Activated CD8-positive, alpha-beta memory T cell treated with anti-CD3 and anti-CD28 coated beads, Interleukin-2, amount 10 ng/mL, durations not matched to agents 7 days and 5 days (primary cell): ENCODE measurements around the gene GH1. TPM values are rescaled to one million over a fixed set of nuclear protein-coding genes. Genes with fewer than 3 reads are reported as not detected.
"Not testable (repeated sequence)": the region's sequence is repeated elsewhere in the genome, so short reads cannot be mapped to it uniquely, and the experiment has no call there.

Experiments used
- ATAC-seq: fragments of 150-1000 bp; cut with Tn5 transposase; one replicate; pipeline ENCODE4 v1.10.0; 2021; ENCODE audit warnings: moderate library complexity
- CTCF ChIA-PET: fragments of 350-600 bp; sonication (Branson Sonifier 250); formaldehyde crosslinking; loops from one replicate; lab custom pipeline; 2021; ENCODE audit warnings: antibody characterized with exemption; lab: Charles Lee
- DNase-seq: peaks from one replicate; pipeline ENCODE4 v3.0.0-alpha.2; 2020
- H3K27ac Mint-ChIP-seq: one replicate; pipeline ENCODE4 v1.8.0; 2021; ENCODE audit warnings: mild to moderate bottlenecking, mixed read lengths
- H3K27me3 Mint-ChIP-seq: one replicate; pipeline ENCODE4 v1.8.0; 2021; ENCODE audit warnings: mixed read lengths
- H3K36me3 Mint-ChIP-seq: one replicate; pipeline ENCODE4 v1.8.0; 2021; ENCODE audit warnings: mild to moderate bottlenecking, mixed read lengths
- H3K4me1 Mint-ChIP-seq: one replicate; pipeline ENCODE4 v1.8.0; 2021; ENCODE audit warnings: mixed read lengths
- H3K4me3 Mint-ChIP-seq: one replicate; pipeline ENCODE4 v1.8.0; 2021; ENCODE audit warnings: mild to moderate bottlenecking, moderate library complexity, mixed read lengths
- H3K9me3 Mint-ChIP-seq: one replicate; pipeline ENCODE4 v1.8.0; 2022; ENCODE audit warnings: low read depth, mixed read lengths
- total RNA-seq, 2 experiments: library from RNA; stranded (reverse); gene quantifications; one replicate each; pipeline ENCODE4 v1.2.3, GENCODE V29; 2021

Gene GH1
- total RNA-seq, 2 experiments from 2014 or later: not detected

DNA sequence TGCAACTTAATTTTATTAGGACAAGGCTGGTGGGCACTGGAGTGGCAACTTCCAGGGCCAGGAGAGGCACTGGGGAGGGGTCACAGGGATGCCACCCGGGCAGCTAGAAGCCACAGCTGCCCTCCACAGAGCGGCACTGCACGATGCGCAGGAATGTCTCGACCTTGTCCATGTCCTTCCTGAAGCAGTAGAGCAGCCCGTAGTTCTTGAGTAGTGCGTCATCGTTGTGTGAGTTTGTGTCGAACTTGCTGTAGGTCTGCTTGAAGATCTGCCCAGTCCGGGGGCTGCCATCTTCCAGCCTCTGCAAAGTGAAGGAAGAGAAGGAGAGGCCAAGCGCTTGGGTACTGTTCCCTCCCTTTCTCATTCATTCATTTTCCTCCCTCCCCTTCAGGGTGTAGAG lies 1.4 kb downstream of the GH1 start:
- H3K36me3 Mint-ChIP-seq, H3K4me3 Mint-ChIP-seq, H3K9me3 Mint-ChIP-seq: not testable (repeated sequence)

DNA sequence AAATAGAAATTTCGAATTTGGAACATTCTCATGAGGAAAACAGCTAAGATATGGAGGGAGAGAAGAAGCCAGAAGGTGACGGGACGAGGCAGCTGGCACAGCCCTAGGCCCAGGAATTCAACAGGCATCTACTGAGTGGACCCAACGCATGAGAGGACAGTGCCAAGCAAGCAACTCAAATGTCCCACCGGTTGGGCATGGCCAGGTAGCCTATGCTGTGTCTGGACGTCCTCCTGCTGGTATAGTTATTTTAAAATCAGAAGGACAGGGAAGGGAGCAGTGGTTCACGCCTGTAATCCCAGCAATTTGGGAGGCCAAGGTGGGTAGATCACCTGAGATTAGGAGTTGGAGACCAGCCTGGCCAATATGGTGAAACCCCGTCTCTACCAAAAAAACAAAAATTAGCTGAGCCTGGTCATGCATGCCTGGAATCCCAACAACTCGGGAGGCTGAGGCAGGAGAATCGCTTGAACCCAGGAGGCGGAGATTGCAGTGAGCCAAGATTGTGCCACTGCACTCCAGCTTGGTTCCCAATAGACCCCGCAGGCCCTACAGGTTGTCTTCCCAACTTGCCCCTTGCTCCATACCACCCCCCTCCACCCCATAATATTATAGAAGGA lies 2.0 kb downstream of the GH1 start:
- CTCF ChIA-PET: interaction anchor here (0.8 to 7.8 kb wide), 8 partner anchors 14 to 373 kb away, joined by 3 to 79 read pairs (median 3); partner anchors contain the start of gene ERN1
- no peak for ATAC-seq
- H3K36me3 Mint-ChIP-seq: no peaks in the 10 kb centered on the region
- peaks cover 13% of the 10 kb centered on the region for H3K27me3 Mint-ChIP-seq
- H3K27ac Mint-ChIP-seq: no peak overlapping the region
- H3K4me3 Mint-ChIP-seq: no peak overlapping the region
- H3K4me1 Mint-ChIP-seq: peaks cover 5% of the 10 kb centered on the region
- DNase-seq: no peak
- no peaks in the 10 kb centered on the region for H3K9me3 Mint-ChIP-seq

More for the DNA sequence above, 1.4 kb downstream of the GH1 start:
- H3K27me3 Mint-ChIP-seq: peaks cover 13% of the 10 kb centered on the region
- not testable (repeated sequence) for DNase-seq, H3K27ac Mint-ChIP-seq, H3K4me1 Mint-ChIP-seq, ATAC-seq
- CTCF ChIA-PET: interaction anchor here (1.3 to 7.8 kb wide), 5 partner anchors 29 to 228 kb away, joined by 3 to 79 read pairs (median 68); partner anchors contain the start of gene ERN1

- peaks cover 13% of the 10 kb centered on the region for H3K27me3 Mint-ChIP-seq
- not testable (repeated sequence) for DNase-seq, H3K4me1 Mint-ChIP-seq, H3K4me3 Mint-ChIP-seq, ATAC-seq, H3K36me3 Mint-ChIP-seq, H3K9me3 Mint-ChIP-seq, H3K27ac Mint-ChIP-seq
- CTCF ChIA-PET: interaction anchor here (1.0 to 7.8 kb wide), 7 partner anchors 12 to 374 kb away, joined by 3 to 77 read pairs (median 4); no protein-coding TSS in a partner anchor
Measured at GRCh38 chr17:63915753-63916152, 2.9 kb downstream of the GH1 start.

- peaks cover 5% of the 10 kb centered on the region for H3K4me1 Mint-ChIP-seq
- no peaks in the 10 kb centered on the region for H3K36me3 Mint-ChIP-seq
- CTCF ChIA-PET: interaction anchor here (1.5 to 7.8 kb wide), 3 partner anchors 11 to 217 kb away, joined by 4 to 68 read pairs (median 49); partner anchors contain the start of gene ERN1
- no peak for ATAC-seq
- no peak overlapping the region for H3K27ac Mint-ChIP-seq
- no peak overlapping the region for H3K4me3 Mint-ChIP-seq
- peaks cover 14% of the 10 kb centered on the region for H3K27me3 Mint-ChIP-seq
- H3K9me3 Mint-ChIP-seq: no peaks in the 10 kb centered on the region
- DNase-seq: no peak
Measured at GRCh38 chr17:63914471-63914870, 4.2 kb downstream of the GH1 start.

- peak; percentile 73 for DNase-seq
- Mint-ChIP-seq H3K4me3 (no peak overlapping the region), H3K27ac (no peak overlapping the region), H3K27me3 (peaks cover 33% of the 10 kb centered on the region), H3K36me3 (no peaks in the 10 kb centered on the region), H3K9me3 (no peaks in the 10 kb centered on the region), H3K4me1 (no peaks in the 10 kb centered on the region)
- ATAC-seq: peak; percentile 65
- CTCF ChIA-PET: interaction anchor here (0.6 to 7.8 kb wide), 24 partner anchors 9 to 370 kb away, joined by 3 to 68 read pairs (median 6); partner anchors contain the start of genes ERN1 and ICAM2
Measured at GRCh38 chr17:63911657-63912100, 7.0 kb downstream of the GH1 start.

DNA sequence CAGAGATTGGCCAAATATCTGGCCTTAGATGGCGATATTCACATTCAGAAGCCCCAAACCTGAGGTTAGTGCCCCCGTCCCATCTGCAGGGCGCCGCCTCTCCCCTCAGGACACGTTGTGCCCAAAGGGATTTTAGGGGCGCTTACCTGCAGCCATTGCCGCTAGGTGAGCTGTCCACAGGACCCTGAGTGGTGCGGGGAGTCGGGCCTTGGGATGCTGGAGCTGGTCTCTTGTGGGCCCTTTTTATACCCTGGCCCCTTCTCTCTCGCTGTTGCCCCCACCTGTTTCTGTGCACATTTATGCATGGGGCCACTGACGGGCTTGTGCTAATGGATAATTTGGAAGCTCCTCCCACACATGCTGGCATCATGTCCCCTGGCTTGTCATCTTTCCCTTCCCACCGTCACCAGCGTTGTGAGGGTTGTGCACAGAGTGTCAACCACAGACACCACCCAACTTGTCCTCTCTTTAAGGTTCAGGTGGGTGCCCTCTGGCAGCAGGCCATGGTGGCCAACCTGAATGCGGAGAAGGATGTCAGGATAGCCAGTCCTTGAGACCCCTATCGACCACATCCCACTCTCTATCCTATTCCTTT lies 7.5 kb downstream of the GH1 start, which contains the start of gene CSHL1:
Gene CSHL1 (minus strand): TSS at position 218 of the 595 bp plus-strand sequence. CDS start 62 bp downstream, at position 156.
- peaks cover 35% of the 10 kb centered on the region for H3K27me3 Mint-ChIP-seq
- no peak for ATAC-seq

DNA sequence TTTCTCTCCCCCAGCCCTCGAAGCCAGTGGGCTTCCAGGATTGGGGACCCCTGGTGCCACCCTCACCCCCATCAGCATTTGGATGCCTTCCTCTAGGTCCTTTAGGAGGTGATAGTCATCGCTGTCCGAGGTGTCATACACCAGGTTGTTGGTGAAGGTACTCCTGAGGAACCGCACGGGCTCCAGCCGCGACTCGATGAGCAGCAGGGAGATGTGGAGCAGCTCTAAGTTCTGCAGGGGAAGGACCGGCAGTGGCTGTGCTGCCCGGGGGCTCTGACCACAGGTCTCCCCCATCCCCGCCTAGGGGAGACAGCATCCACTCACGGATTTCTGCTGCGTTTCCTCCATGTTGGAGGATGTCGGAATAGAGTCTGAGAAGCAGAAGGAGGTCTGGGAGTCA lies 8.5 kb downstream of the GH1 start:
- Mint-ChIP-seq H3K4me3 (no peak overlapping the region), H3K27me3 (peaks cover 36% of the 10 kb centered on the region), H3K27ac (no peak overlapping the region), H3K9me3 (no peaks in the 10 kb centered on the region), H3K4me1 (no peaks in the 10 kb centered on the region), H3K36me3 (no peaks in the 10 kb centered on the region)
- no peak for ATAC-seq
- DNase-seq: no peak
- CTCF ChIA-PET: interaction anchor here (0.6 to 7.8 kb wide), 10 partner anchors 10 to 222 kb away, joined by 3 to 68 read pairs (median 12); partner anchors contain the start of gene ERN1

More for the DNA sequence above, 7.5 kb downstream of the GH1 start, which contains the start of gene CSHL1:
- H3K4me3 Mint-ChIP-seq: no peak within 1 kb of the TSS
- no peak for DNase-seq
- CTCF ChIA-PET: interaction anchor here (0.6 to 7.8 kb wide), 22 partner anchors 8 to 371 kb away, joined by 3 to 68 read pairs (median 5); partner anchors contain the start of genes ERN1 and ICAM2
- no peaks in the 10 kb centered on the region for H3K9me3 Mint-ChIP-seq
- H3K36me3 Mint-ChIP-seq: no peaks in the 10 kb centered on the region
- H3K27ac Mint-ChIP-seq: no peak within 1 kb of the TSS
- H3K4me1 Mint-ChIP-seq: no peaks in the 10 kb centered on the region

DNA sequence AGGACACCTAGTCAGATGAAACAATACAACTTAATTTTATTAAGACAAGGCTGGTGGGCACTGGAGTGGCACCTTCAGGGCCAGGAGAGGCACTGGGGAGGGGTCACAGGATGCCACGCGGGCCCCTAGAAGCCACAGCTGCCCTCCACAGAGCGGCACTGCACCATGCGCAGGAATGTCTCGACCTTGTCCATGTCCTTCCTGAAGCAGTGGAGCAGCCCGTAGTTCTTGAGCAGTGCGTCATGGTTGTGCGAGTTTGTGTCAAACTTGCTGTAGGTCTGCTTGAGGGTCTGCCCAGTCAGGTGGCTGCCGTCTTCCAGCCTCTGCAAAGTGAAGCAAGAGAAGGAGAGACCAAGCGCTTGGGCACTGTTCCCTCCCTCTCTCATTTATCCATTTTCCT lies 9.1 kb downstream of the GH1 start:
- peaks cover 37% of the 10 kb centered on the region for H3K27me3 Mint-ChIP-seq
- not testable (repeated sequence) for H3K4me1 Mint-ChIP-seq, H3K4me3 Mint-ChIP-seq, DNase-seq, ATAC-seq, H3K27ac Mint-ChIP-seq, H3K9me3 Mint-ChIP-seq, H3K36me3 Mint-ChIP-seq
- CTCF ChIA-PET: interaction anchor here (7.8 kb wide), 1 partner anchor 117 kb away, joined by 68 read pairs; no protein-coding TSS in a partner anchor

DNA sequence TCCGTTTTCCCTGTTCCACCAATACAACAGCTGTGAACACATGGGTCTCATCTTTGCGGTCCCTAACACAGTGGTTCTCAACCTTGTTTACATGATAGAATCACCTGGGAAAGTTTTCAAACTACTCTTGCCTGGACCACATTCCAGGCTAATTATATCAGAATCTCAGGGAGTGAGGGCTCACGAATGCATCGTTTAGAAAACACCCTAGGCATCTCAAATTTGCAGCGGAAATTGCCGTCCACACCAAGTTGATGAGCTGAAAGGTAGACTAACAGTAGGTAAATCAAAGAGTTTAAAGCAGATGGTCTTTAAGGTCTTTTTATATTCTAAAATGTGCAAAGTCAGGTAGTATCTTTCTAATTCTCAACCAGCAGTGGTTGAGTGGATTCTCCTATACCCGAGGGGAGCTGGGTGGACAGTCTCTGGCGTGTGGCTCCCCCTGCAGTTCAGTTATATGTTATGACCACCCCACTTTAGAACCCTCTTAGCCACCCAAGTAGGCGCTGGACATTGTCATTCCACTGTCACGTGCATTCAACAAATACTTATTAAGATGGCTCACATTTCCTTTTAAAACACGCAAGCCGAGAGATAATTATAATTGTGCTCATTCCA lies 11.4 kb downstream of the GH1 start:
- not testable (repeated sequence) for H3K27ac Mint-ChIP-seq, H3K4me3 Mint-ChIP-seq, H3K36me3 Mint-ChIP-seq, H3K9me3 Mint-ChIP-seq, H3K4me1 Mint-ChIP-seq, DNase-seq, ATAC-seq
- CTCF ChIA-PET: interaction anchor here (0.5 to 2.0 kb wide), 11 partner anchors 9 to 119 kb away, joined by 3 to 7 read pairs (median 5); partner anchors contain the start of genes GH1 and ICAM2
- H3K27me3 Mint-ChIP-seq: peaks cover 48% of the 10 kb centered on the region

- CTCF ChIA-PET: interaction anchor here (0.7 to 5.5 kb wide), 14 partner anchors 8 to 387 kb away, joined by 3 to 28 read pairs (median 6); partner anchors contain the start of genes CD79B and GH1
- not testable (repeated sequence) for ATAC-seq, H3K9me3 Mint-ChIP-seq, H3K27ac Mint-ChIP-seq, H3K4me1 Mint-ChIP-seq, H3K36me3 Mint-ChIP-seq, DNase-seq, H3K4me3 Mint-ChIP-seq
- H3K27me3 Mint-ChIP-seq: peaks cover 45% of the 10 kb centered on the region
Measured at GRCh38 chr17:63904796-63905195, 13.8 kb downstream of the GH1 start.

- not testable (repeated sequence) for H3K36me3 Mint-ChIP-seq, H3K9me3 Mint-ChIP-seq, DNase-seq, H3K27ac Mint-ChIP-seq, H3K4me3 Mint-ChIP-seq, H3K4me1 Mint-ChIP-seq
- peaks cover 38% of the 10 kb centered on the region for H3K27me3 Mint-ChIP-seq
- ATAC-seq: peak; percentile 75
- CTCF ChIA-PET: interaction anchor here (0.7 to 5.5 kb wide), 15 partner anchors 8 to 388 kb away, joined by 3 to 28 read pairs (median 6); partner anchors contain the start of genes CSHL1 and GH1
Measured at GRCh38 chr17:63903787-63904201, 14.8 kb downstream of the GH1 start.

DNA sequence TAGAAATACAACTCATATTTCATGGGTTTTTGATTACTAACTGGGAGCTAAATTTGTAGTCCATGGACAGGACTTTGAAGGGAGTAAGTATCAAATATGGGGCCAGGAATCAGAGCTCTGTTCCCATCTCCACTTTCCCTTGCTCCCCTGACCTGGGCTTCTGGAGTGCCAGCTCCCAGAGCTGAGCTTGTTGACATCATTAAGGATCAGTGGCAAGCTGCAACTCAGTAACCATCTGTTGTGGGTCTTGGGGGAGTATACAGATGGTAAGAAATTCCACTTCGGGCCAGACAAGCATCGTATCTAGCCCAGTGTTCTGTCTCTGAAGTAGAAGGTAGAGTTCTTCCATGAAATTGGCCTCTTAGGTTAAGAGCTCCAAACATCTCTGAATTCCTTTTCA lies 16.7 kb downstream of the GH1 start:
- ATAC-seq: not testable (repeated sequence)

More for the DNA sequence above, 16.7 kb downstream of the GH1 start:
- H3K4me1 Mint-ChIP-seq, DNase-seq, H3K36me3 Mint-ChIP-seq, H3K27ac Mint-ChIP-seq, H3K4me3 Mint-ChIP-seq, H3K9me3 Mint-ChIP-seq: not testable (repeated sequence)
- peaks cover 24% of the 10 kb centered on the region for H3K27me3 Mint-ChIP-seq
- CTCF ChIA-PET: interaction anchor here (0.8 to 5.5 kb wide), 12 partner anchors 10 to 231 kb away, joined by 3 to 28 read pairs (median 8); partner anchors contain the start of genes CSHL1 and GH1
